HG03095 (cell line): ENCODE measurements around the gene TEX35.
A peak's percentile ranks its signal among the peaks of the same experiment; 100 is the strongest.
"Not testable (repeated sequence)": the region's sequence is repeated elsewhere in the genome, so short reads cannot be mapped to it uniquely, and the experiment has no call there.

ENCODE experiments used
- ATAC-seq: cut with Tn5 transposase; IDR thresholded peaks from one replicate; pipeline ENCODE4 v1.9.1; 2021; ENCODE audit warnings: moderate library complexity; ENCODE audit not compliant: unreplicated experiment

The TEX35 gene

GRCh38 chr1:178493301-178493741 is 19.6 kb upstream of the TEX35 start:
- ATAC-seq = no peak

- no peak for ATAC-seq
These were observed 18.3 kb upstream of the TEX35 start for GRCh38 chr1:178494569-178494971.

DNA sequence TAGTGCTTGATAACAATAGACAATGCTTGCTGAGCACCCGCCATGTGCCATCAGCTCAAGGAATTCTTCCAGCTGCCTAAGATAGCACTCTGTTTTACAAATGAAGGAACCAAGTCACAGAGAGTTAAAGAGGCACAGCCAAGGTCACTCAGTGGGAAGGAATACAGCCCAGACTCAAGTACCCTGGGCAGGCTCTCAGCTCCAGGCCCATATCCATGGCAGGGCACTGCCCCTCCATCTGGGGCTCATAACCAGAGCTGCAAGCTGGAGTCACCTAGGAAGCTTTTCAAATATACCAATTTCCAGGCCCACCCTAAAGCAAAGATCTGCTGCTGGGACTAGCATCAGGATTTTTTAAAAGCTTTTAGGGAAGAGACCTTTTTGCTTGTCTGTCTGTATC is 17.8 kb upstream of the TEX35 start:
- ATAC-seq = no peak

DNA sequence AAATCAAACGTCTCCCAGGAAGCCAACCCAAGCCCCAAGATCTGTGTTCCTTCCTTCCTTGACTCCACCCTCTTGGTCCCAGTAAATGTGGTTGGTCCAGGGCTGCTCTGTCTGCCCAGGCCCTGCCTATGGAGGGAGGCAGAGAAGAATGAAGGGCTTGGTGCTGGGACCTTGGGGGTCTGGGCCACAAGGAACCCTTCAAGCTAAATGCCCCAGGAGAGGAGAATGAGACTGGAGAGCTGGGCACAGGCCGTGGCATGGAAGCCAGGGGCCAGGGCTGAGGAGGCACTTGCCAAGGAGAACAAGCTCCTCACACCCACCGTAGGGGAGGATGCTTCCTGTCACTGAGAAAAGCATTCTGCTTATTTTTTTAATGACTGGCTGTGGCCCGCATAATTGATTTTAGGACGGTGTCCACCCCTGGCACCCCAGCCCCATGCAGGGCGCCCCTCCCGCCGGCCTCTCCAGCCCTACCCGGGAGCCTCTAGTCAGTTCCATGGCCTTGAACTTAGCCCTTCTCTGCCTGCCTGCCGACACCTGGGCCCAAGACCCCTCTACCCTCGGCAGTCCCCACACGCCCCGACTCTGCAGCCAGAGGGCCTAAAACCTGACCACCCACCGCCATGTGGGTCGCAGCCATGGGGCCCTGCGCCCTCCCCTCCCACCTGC is 17.0 kb upstream of the TEX35 start:
- no peak for ATAC-seq

GRCh38 chr1:178496410-178497135 is 16.3 kb upstream of the TEX35 start, which contains the start of gene CLEC20A:
CLEC20A (minus strand) TSS chr1:178496964; CDS start chr1:178496939, 25 bp downstream.
- ATAC-seq = no peak

DNA sequence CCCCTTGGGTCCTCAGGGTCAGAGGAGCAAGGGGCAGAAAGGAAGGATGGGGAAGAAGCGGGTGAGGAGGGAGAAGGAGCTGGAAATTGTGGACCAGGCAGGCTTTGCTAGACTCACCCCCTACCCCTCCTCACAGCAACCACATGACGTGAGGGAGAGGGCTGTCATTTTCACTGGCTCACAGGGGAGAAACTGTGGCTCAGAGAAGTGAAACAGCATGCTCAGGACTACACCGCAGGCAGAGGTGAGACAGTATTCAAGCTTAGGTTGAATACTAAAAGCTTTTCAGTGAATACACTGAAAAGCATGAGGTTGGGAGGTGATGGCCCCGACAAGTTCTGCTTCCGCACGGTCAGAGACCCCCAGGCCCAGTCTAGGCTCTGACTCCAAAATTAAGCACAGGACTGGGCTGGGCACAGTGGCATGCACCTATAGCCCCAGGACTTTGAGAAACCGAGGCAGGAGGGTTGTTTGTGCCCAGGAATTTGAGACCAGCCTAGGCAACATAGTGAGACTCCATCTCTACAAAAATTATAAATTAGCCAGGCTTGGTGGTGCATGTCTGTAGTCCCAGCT is 14.9 kb upstream of the TEX35 start:
- no peak for ATAC-seq

- no peak for ATAC-seq
These were observed 13.8 kb upstream of the TEX35 start for GRCh38 chr1:178498896-178499675.

GRCh38 chr1:178500091-178500770 is 12.7 kb upstream of the TEX35 start:
- no peak for ATAC-seq

- peak; percentile 12 for ATAC-seq
These were observed 11.9 kb upstream of the TEX35 start for GRCh38 chr1:178500936-178501554.

DNA sequence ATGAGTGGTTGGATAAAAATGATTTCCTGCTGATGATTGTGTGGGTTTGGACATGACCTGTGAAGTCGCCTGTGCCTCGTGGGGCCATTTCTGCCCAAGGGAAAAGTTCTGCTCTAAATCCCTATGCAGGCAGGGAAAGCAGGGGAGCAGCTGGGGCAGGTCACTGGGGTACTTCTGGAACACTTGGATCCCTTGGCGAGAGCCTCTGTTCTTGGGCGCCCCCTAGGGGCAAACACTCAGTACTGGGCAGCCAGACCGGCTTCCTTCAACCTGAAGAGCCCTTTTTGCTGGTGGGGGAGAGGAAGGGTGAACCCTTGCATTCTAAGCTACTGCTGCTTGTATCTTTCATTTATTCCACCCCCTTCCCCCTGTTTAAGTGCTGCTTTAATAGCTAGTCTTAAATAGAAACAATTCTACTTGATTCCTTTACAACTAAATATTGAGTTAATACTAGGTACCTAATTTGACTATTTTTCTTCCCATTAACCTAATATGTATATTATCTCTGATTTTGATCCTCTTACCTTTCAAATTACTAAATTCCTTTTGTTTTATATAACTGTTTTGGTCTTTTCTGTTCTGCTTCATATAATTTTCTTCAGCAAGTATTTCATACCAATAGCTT is 11.1 kb upstream of the TEX35 start:
- peak; percentile 72 for ATAC-seq

GRCh38 chr1:178502330-178502714 is 10.6 kb upstream of the TEX35 start:
- no peak for ATAC-seq

- no peak for ATAC-seq
These were observed 10.1 kb upstream of the TEX35 start for GRCh38 chr1:178502856-178503255.

DNA sequence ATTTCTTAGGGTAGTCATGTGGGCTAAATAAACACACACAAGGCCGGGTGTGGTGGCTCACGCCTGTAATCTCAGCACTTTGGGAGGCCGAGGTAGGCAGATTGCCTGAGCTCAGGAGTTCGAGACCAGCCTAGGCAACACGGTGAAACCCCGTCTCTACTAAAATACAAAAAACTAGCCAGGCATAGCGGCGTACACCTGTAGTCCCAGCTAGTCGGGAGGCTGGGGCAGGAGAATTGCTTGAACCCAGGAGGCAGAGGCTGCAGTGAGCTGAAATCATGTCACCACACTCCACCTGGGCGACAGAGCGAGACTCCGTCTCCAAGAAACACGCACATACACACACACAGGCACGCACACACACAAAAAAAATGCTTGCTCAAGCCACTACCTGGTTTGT is 9.6 kb upstream of the TEX35 start:
- not testable (repeated sequence) for ATAC-seq

GRCh38 chr1:178503849-178504248 is 9.1 kb upstream of the TEX35 start:
- ATAC-seq = no peak

GRCh38 chr1:178504286-178504685 is 8.6 kb upstream of the TEX35 start:
- no peak for ATAC-seq

DNA sequence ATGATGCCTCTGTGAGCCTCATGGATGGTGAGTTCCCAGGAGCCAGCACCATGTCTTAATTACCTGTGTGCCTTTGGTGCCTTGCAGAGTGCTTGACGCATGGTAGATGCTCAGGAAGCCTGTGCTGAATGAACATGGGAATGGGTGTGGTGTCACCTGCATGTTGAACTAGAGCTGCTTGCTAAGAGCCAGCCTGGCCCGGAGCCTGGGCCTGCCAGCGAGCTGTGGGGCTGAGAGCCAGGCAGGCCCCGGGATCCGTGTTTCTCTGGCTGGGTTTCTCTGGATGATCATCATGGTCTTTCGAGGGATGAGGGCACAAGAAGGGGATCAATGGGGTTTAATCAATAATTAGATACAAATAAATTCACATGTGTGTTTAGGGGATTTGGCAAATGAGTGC is 6.7 kb upstream of the TEX35 start:
- no peak for ATAC-seq

DNA sequence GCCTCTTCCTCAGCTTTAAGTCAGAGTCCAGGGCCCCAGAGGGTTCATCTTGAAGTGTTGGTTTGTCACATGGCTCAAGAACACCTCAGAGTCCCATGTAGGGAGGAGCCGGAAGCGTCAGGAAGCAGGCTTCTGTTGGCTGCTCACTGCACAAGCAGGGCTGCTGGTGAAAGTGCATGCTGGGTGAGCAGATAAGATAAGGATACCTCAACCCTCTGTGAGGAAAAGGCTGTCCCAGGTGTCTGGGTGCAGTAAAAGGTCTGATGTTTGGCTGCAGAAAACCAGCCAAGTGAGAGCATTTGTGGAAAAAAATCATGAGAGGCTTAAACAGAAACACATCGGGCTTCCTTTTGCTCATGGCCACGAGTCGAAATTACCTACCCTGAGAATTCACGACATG is 6.2 kb upstream of the TEX35 start:
- ATAC-seq = no peak

GRCh38 chr1:178509414-178510007 is 3.4 kb upstream of the TEX35 start:
- ATAC-seq = no peak

GRCh38 chr1:178510155-178510554 is 2.8 kb upstream of the TEX35 start:
- ATAC-seq = no peak
